NCI-H1048 (cell line): ENCODE results near the gene CBY3.
"Not testable (repeated sequence)": the region's sequence is repeated elsewhere in the genome, so short reads cannot be mapped to it uniquely, and the experiment has no call there.

ENCODE experiments used
- DNase-seq: peaks from one replicate; lab custom pipeline; 2025; lab: John Stamatoyannopoulos, UW

Gene CBY3

GRCh38 chr5:179668391-179668790, 12.4 kb downstream of the CBY3 start:
- DNase-seq = no peak

GRCh38 chr5:179661647-179662046, 19.2 kb downstream of the CBY3 start:
- DNase-seq = not testable (repeated sequence)

- DNase-seq = not testable (repeated sequence)
Observed at GRCh38 chr5:179658179-179658856, 22.5 kb downstream of the CBY3 start.

- DNase-seq = not testable (repeated sequence)
Observed at GRCh38 chr5:179657302-179658178, 23.3 kb downstream of the CBY3 start.

GRCh38 chr5:179653135-179653534, 27.7 kb downstream of the CBY3 start:
- DNase-seq = not testable (repeated sequence)

GRCh38 chr5:179650245-179650644, 30.6 kb downstream of the CBY3 start:
- DNase-seq = not testable (repeated sequence)

- DNase-seq = not testable (repeated sequence)
Observed at GRCh38 chr5:179649166-179649703, 31.6 kb downstream of the CBY3 start.

GRCh38 chr5:179648410-179648809, 32.4 kb downstream of the CBY3 start:
- DNase-seq = no peak

GRCh38 chr5:179644766-179645165, 36.1 kb downstream of the CBY3 start:
- DNase-seq = not testable (repeated sequence)

GRCh38 chr5:179643141-179643920, 37.5 kb downstream of the CBY3 start:
- not testable (repeated sequence) for DNase-seq

GRCh38 chr5:179642626-179643025, 38.2 kb downstream of the CBY3 start:
- DNase-seq = not testable (repeated sequence)

- DNase-seq = not testable (repeated sequence)
Observed at GRCh38 chr5:179641745-179642144, 39.1 kb downstream of the CBY3 start.

- DNase-seq = not testable (repeated sequence)
Observed at GRCh38 chr5:179639296-179639695, 41.5 kb downstream of the CBY3 start.

GRCh38 chr5:179634370-179635172, 46.3 kb downstream of the CBY3 start:
- not testable (repeated sequence) for DNase-seq

- DNase-seq = not testable (repeated sequence)
Observed at GRCh38 chr5:179633501-179634369, 47.1 kb downstream of the CBY3 start.
